Cardiac fibroblast (primary cell): ENCODE measurements around the gene BAMBI.

Experiments
- DNase-seq, 2 donors: peaks; one replicate each; pipeline versions ENCODE4 v3.0.0 to v3.0.0-alpha.2; 2010; ENCODE audit warnings: low read depth in 2 of 2
- H3K4me3 ChIP-seq, 2 donors: replicated peaks in 1 of 2; 1 replicate in 1 of 2; 2 replicates in 1 of 2; pipeline ENCODE4 v1.5.1; 2011; ENCODE audit warnings: low read depth in 2 of 2, low read length in 2 of 2, mild to moderate bottlenecking in 2 of 2, moderate library complexity in 1 of 2
- TF ChIP-seq, protein P1 (sequence below): IDR thresholded peaks from one replicate; pipeline ENCODE4 v1.5.1; 2011; ENCODE audit warnings: low read depth, mild to moderate bottlenecking, low read length, inconsistent platforms

BAMBI gene

DNA sequence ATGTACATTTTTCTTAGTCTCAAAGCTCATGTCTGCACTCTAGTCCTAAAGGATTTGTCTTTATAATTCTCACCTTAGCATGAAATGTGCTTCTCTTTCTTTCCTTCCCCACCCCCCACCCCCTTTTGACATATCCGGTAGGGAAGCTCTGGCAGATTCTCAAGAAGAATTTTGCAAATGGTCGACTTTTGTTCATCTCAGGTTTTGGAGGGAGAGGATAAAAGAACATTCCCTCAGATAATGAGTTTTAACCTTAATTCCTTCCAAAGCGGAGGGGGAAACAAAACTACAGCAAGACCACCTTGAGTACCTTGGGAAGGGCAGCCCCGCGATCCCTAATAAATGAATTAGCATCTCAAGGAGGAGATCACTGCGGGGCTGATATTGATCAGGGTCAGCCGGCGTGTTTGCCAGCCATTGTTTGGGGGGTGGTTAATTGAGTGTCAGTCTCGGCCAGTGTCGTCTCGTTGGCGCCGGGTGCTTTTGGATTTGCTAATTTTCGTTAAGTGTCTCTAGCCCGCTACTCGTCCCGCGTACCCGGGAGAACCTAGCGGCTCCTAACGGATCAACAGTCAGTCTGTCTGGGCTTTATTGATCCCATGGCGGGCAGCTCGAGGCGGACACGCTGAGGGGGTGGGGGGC is 874 bp upstream of the BAMBI start:
- DNase-seq = no peak
- H3K4me3 ChIP-seq = peak overlapping the region; percentile 53 to 57
- TF ChIP-seq, protein P1, sequence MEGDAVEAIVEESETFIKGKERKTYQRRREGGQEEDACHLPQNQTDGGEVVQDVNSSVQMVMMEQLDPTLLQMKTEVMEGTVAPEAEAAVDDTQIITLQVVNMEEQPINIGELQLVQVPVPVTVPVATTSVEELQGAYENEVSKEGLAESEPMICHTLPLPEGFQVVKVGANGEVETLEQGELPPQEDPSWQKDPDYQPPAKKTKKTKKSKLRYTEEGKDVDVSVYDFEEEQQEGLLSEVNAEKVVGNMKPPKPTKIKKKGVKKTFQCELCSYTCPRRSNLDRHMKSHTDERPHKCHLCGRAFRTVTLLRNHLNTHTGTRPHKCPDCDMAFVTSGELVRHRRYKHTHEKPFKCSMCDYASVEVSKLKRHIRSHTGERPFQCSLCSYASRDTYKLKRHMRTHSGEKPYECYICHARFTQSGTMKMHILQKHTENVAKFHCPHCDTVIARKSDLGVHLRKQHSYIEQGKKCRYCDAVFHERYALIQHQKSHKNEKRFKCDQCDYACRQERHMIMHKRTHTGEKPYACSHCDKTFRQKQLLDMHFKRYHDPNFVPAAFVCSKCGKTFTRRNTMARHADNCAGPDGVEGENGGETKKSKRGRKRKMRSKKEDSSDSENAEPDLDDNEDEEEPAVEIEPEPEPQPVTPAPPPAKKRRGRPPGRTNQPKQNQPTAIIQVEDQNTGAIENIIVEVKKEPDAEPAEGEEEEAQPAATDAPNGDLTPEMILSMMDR = peak; percentile 10

DNA sequence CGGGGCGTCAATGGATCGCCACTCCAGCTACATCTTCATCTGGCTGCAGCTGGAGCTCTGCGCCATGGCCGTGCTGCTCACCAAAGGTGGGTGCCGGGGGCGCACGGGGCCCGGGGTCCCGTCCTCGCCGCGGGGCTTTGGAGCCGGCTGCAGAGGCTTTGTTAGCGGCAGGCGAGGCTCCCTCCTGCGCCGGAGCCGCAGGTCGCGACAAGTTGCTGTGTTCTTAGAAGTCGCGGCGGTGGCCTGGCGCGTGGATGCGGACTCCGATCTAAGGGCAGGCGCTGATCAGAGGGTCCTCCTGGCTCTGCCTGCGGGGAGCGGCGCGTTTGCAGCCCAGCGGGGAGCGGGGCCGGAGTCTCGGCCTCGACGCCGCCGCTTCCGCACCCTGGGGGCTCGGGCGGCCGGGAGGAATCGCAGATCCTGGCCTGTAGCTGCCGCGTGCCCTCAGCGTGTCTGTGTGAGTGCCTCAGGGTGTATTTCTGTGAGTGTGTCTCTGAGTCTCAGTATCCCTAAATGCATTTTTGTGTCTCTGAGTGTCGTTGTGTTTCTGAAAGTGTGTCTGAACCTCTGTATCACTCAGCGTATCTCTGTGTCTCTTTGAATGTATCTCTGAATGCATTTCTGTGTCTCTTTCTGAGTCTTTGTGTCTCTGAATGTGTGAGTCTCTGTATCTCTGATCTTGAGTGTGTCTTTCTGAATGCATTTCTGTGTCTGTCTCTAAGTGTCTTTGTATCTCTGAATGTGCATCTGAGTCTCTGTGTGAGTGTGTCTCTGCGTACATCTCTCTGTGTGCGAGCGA is 766 bp downstream of the BAMBI start:
- H3K4me3 ChIP-seq = peak overlapping the region; percentile 80 to 82
- peak in 1 of 2 donors; percentile 39 for DNase-seq
- TF ChIP-seq, protein P1 = no peak

DNA sequence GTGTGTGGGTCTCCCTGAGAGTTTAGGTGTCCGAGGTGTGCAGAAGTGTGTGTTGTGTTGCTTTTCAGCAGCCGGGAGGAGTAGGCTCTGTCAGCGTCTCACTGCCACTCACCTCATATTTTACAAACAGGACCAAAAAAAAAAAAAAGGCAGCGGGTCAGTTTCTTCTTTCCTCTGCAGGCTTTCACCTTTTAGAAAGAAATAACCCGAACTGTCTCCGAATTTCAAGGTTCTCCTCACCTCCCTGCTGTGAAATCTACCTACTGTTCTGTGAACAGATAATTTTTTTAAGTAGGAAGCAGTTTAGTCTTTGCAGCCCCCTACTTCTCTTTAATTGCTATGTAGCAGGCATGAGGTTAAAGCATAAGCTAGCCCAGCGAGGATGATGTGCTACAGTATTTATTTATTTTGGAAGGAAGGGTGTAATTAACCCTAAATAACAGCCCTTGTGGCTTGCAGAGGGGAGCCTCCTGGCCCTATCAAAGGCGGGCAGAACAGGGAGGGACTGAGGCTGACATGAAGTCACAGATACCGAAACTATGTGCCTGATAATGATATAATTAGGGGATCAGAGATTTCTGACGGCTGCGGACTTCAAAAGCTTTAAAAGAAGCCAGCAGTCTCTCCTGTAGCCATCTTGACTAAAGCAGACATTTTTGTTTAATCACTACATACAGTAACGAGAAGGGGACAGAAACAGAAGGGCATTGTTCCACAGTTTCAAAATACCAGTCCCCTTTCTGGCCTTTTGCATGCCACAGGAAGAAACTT is 1.6 kb downstream of the BAMBI start:
- DNase-seq = peak in 1 of 2 donors; percentile 19
- TF ChIP-seq, protein P1 = no peak

DNA sequence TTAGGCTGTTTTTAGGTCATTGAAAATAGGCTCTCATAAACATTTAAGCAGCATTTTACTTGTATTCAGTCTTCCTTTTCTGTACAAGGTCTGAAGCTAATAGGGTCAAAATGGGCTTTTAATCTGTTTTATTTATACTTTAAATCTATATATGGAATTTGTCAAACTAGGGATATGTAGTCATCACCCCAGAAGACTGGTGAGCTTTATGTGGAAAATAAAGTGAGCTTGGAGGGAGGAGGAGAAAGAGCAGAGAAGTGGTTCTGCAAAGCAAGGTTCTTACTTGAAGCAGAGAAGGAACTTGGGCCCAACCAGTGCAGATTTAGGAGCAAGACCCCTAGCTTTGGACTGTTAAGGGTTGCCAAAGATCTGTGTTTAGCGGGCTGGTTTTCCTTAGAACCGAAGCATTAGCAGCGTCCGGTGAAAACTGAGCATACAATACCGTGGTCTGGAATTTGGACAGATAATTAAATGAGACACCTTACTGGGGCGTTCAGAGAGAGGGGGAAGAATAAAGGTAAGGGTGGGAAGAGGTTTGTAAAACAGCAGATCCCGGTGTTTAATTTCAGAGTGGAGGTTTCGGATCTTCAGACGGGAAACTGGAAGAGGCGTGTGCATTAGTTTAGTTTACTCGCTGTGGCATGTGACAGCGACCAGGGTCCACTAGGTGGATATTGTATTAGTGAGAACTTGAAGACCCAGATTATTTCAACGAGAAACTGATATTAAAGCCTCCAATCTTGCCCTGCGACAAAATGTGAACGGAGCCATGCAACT is 2.4 kb downstream of the BAMBI start:
- TF ChIP-seq, protein P1 = peak; percentile 41
- peak in 1 of 2 donors; percentile 32 for DNase-seq
- peak overlapping the region; percentile 44 to 82 for H3K4me3 ChIP-seq

More for the DNA sequence above, 1.6 kb downstream of the BAMBI start:
- H3K4me3 ChIP-seq = peak overlapping the region; percentile 80 to 82

DNA sequence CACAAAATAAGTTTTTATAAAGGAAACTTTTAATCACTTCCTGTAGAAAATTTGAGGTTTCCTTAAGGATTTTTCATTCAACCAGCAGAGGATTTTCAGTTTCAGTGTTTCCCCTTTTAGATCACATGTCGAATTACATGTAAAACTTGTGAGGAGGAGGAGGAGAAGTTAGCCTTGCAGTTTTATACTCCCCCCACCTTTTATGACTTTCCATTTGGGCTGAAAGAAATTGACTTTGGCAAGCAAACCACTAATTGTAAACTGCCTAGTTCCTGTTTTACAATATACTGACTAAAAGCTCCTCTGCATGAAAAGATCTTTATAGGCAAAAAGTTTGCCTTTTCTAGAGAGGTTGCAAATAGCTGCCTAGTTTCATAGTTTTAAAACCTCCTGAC is 3.0 kb downstream of the BAMBI start:
- TF ChIP-seq, protein P1 = no peak
- H3K4me3 ChIP-seq = peak overlapping the region; percentile 44 to 82
- DNase-seq = peak in 1 of 2 donors; percentile 13

DNA sequence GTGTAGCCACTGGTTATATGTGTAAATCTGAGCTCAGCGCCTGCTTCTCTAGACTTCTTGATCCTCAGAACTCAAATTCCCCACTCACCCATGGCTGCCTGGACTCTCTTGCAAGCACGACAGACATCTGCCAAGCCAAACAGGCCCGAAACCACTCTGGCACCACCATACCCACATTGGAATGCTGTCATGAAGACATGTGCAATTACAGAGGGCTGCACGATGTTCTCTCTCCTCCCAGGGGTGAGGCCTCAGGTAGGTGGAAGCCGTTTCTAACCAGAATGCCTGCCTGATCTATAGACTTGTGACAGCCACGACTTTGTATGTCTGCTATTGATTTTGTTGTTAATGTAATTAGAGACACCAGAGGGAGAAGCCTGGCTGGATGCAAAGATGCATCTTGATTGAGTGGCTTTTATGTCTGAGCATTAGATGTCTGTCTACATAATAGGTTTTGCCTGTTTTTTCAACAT is 4.0 kb downstream of the BAMBI start:
- no peak for DNase-seq
- TF ChIP-seq, protein P1 = no peak
- H3K4me3 ChIP-seq = peak overlapping the region in 1 of 2 donors; percentile 11
